Endothelial cell of umbilical vein (primary cell): ENCODE results near the gene RRP8. TPM values are rescaled to one million over a fixed set of nuclear protein-coding genes. Genes with fewer than 3 reads are reported as not detected.

Source experiments
- BruUV-seq: library from RNA; stranded (reverse); fragments of 400-500 nt; replicated peaks from 2 replicates; lab custom pipeline; 2021; lab: Mats Ljungman, UMichigan
- CTCF ChIA-PET: fragments of 300-600, 350-600 bp; sonication (Branson Sonifier 250); formaldehyde crosslinking; loops from one replicate; lab custom pipeline; 2021; ENCODE audit warnings: antibody characterized with exemption, inconsistent platforms; lab: Charles Lee
- POLR2A ChIA-PET: fragments of 300-600, 350-600 bp; sonication (Branson Sonifier 250); formaldehyde crosslinking; loops from one replicate; lab custom pipeline; 2021; ENCODE audit warnings: antibody characterized with exemption, inconsistent platforms; lab: Charles Lee
- DNase-seq: peaks from one replicate; pipeline ENCODE4 v3.0.0-alpha.2; 2011; ENCODE audit warnings: low read depth, low spot score
- FAIRE-seq: peaks from 2 replicates; lab custom pipeline; 2011; peaks lifted over from hg19 to GRCh38; lab: Jason Lieb, UNC
- H2AFZ ChIP-seq: 2 replicates; pipeline ENCODE4 v1.6.0; 2012; ENCODE audit warnings: low read depth, low read length, control low read depth, inconsistent platforms
- H3K27ac ChIP-seq: 2 replicates; pipeline ENCODE4 v1.5.1; 2011; ENCODE audit warnings: low read depth, mild to moderate bottlenecking, control low read depth, low read length, moderate library complexity; ENCODE audit not compliant: insufficient read depth
- H3K27me3 ChIP-seq, 2 experiments: 2 replicates each; pipeline versions ENCODE4 v1.6.0 to v1.6.1; 2011; ENCODE audit warnings: low read length in 2 of 2, mixed read lengths in 1 of 2; ENCODE audit not compliant: control insufficient read depth in 2 of 2, insufficient read depth in 2 of 2
- H3K36me3 ChIP-seq, 2 experiments: 2 replicates in 1 of 2; 3 replicates in 1 of 2; pipeline ENCODE4 v1.5.1; 2011; ENCODE audit warnings: low read length in 2 of 2, mild to moderate bottlenecking in 1 of 2, moderate library complexity in 1 of 2; ENCODE audit not compliant: control insufficient read depth in 2 of 2, insufficient read depth in 2 of 2; ENCODE audit errors: extremely low read depth in 1 of 2
- H3K4me1 ChIP-seq: 3 replicates; pipeline ENCODE4 v1.5.1; 2011; ENCODE audit warnings: mild to moderate bottlenecking, low read length; ENCODE audit not compliant: control insufficient read depth, insufficient read depth; ENCODE audit errors: extremely low read depth
- H3K4me2 ChIP-seq: 2 replicates; pipeline ENCODE4 v1.6.1; 2011; ENCODE audit warnings: low read length, control low read depth, mixed read lengths; ENCODE audit not compliant: insufficient read depth
- H3K4me3 ChIP-seq, 3 experiments: fragments of 200-600 bp in 1 of 3; sonication (generic), shearing (Covaris generic) in 1 of 3; replicated peaks in 1 of 3; 2 replicates each; pipeline ENCODE4 v1.5.1; 2011 to 2016; ENCODE audit warnings: control low read depth in 3 of 3, low read length in 3 of 3, mild to moderate bottlenecking in 2 of 3, inconsistent platforms in 1 of 3, low read depth in 1 of 3, moderate library complexity in 1 of 3; ENCODE audit not compliant: insufficient read depth in 1 of 3
- H3K79me2 ChIP-seq: 2 replicates; pipeline ENCODE4 v1.6.0; 2012; ENCODE audit warnings: low read length, inconsistent platforms; ENCODE audit not compliant: control insufficient read depth, insufficient read depth
- H3K9ac ChIP-seq: replicated peaks from 2 replicates; pipeline ENCODE3; 2011; ENCODE audit warnings: low read length, control low read depth; ENCODE audit not compliant: insufficient read depth; ENCODE audit errors: extremely low read depth
- H3K9me1 ChIP-seq: replicated peaks from 3 replicates; pipeline ENCODE4 v1.6.0; 2011; ENCODE audit warnings: mild to moderate bottlenecking, low read length; ENCODE audit not compliant: control insufficient read depth, insufficient read depth; ENCODE audit errors: extremely low read depth
- H3K9me3 ChIP-seq: replicated peaks from 2 replicates; pipeline ENCODE4 v1.5.1; 2012; ENCODE audit warnings: low read length, inconsistent platforms; ENCODE audit not compliant: control insufficient read depth, insufficient read depth
- H4K20me1 ChIP-seq: replicated peaks from 2 replicates; pipeline ENCODE3; 2011; ENCODE audit warnings: mild to moderate bottlenecking, low read length; ENCODE audit not compliant: control insufficient read depth, insufficient read depth; ENCODE audit errors: extremely low read depth
- CTCF ChIP-seq, 2 donors: IDR thresholded peaks; 1 replicate in 1 of 2; 2 replicates in 1 of 2; pipeline ENCODE4 v1.5.1; 2011; ENCODE audit warnings: low read length in 2 of 2, mild to moderate bottlenecking in 2 of 2, moderate library complexity in 2 of 2, control low read depth in 1 of 2, inconsistent platforms in 1 of 2, low read depth in 1 of 2; ENCODE audit not compliant: insufficient read depth in 1 of 2; ENCODE audit errors: extremely low read depth in 1 of 2
- EZH2 ChIP-seq: IDR thresholded peaks from 2 replicates; pipeline ENCODE4 v1.6.1; 2012; ENCODE audit warnings: borderline replicate concordance, low read depth, mild to moderate bottlenecking, moderate library complexity, low read length, inconsistent platforms; ENCODE audit not compliant: severe bottlenecking
- FOS ChIP-seq: IDR thresholded peaks from 2 replicates; pipeline ENCODE4 v1.6.1; 2011; ENCODE audit warnings: mild to moderate bottlenecking, low read length, moderate library complexity, borderline replicate concordance; ENCODE audit not compliant: insufficient read depth
- GATA2 ChIP-seq: IDR thresholded peaks from 2 replicates; pipeline ENCODE4 v1.7.0; 2011; ENCODE audit warnings: low read depth, mild to moderate bottlenecking, moderate library complexity, mixed read lengths, low read length; ENCODE audit not compliant: insufficient read length, insufficient read depth
- JUN ChIP-seq: IDR thresholded peaks from 2 replicates; pipeline ENCODE4 v1.6.1; 2011; ENCODE audit warnings: borderline replicate concordance, low read depth; ENCODE audit not compliant: insufficient read length, insufficient read depth
- MYC ChIP-seq: IDR thresholded peaks from one replicate; pipeline ENCODE4 v1.6.1; 2011; ENCODE audit warnings: mild to moderate bottlenecking, low read depth, low read length
- POLR2A ChIP-seq: IDR thresholded peaks from 2 replicates; pipeline ENCODE4 v1.6.1; 2012; ENCODE audit warnings: low read depth, mild to moderate bottlenecking, control low read depth, low read length
- POLR2AphosphoS5 ChIP-seq: IDR thresholded peaks from 2 replicates; pipeline ENCODE4 v1.6.1; 2012; ENCODE audit warnings: low read depth, mild to moderate bottlenecking, control low read depth, low read length, moderate library complexity; ENCODE audit not compliant: insufficient read depth
- dilution Hi-C: fragments of 300-500 bp; cut with MboI; formaldehyde crosslinking; loops from one replicate; pipeline ENCODE4 v1.15.0; 2019; ENCODE audit warnings: low sequenced_read_pairs; ENCODE audit not compliant: extremely low pct_ligation_motif_present
- intact Hi-C: fragments of 100-400 bp; cut with micrococcal nuclease; formaldehyde crosslinking; loops from one replicate; pipeline ENCODE4 v1.10.0; 2022
- polyA plus RNA-seq, 4 experiments: library from polyadenylated mRNA; depleted of rRNA in 3 of 4; stranded (reverse) in 3 of 4; unstranded in 1 of 4; fragments of >200 nt; gene quantifications; 2 replicates each; pipeline versions ENCODE4 v1.2.1 to v1.2.3, GENCODE V29; 2011 to 2012; ENCODE audit warnings: missing spikeins in 1 of 4
- total RNA-seq: library from RNA; stranded (reverse); gene quantifications from 2 replicates; pipeline ENCODE4 v1.2.3, GENCODE V29; 2021
- TF ChIP-seq, protein P1 (sequence below): IDR thresholded peaks from 2 replicates; pipeline ENCODE4 v1.6.1; 2011; ENCODE audit not compliant: insufficient read depth, insufficient read length

RRP8 gene
- total and polyA plus RNA-seq, 2 donors (not counting 3 experiments of a cell fraction or from before 2014, with no cell fraction given): 6.4 to 19.4 TPM

GRCh38 chr11:6647836-6648235 is 44.4 kb upstream of the RRP8 start:
- dilution Hi-C loops: no loop called here
- peaks cover 4% of the 10 kb centered on the region for H3K79me2 ChIP-seq
- H2AFZ ChIP-seq: no peak overlapping the region
- ChIA-PET CTCF (interaction anchor here (0.9 to 2.7 kb wide), 13 partner anchors 10 to 117 kb away, joined by 3 to 19 read pairs (median 5); partner anchors contain the start of gene MRPL17), POLR2A (interaction anchor here (2.3 kb wide), 1 partner anchor 12 kb away, joined by 11 read pairs; no protein-coding TSS in a partner anchor)
- H3K9ac ChIP-seq: peak overlapping the region; percentile 58
- no TSS peak for BruUV-seq
- H3K4me2 ChIP-seq: peak overlapping the region; percentile 55
- no peak overlapping the region for H3K4me3 ChIP-seq
- H3K36me3 ChIP-seq: no peaks in the 10 kb centered on the region
- H3K9me1 ChIP-seq: no peaks in the 10 kb centered on the region
- FAIRE-seq: no peak
- H3K27me3 ChIP-seq: no peaks in the 10 kb centered on the region
- no peak for DNase-seq
- intact Hi-C loops: loop anchor here (1.0 kb wide), 2 partner anchors 36 to 47 kb away; partner anchors contain the start of gene TAF10
- no peaks in the 10 kb centered on the region for H4K20me1 ChIP-seq
- TF ChIP-seq POLR2A (peak; percentile 15), FOS (no peak)
- H3K9me3 ChIP-seq: no peaks in the 10 kb centered on the region
- peak overlapping the region; percentile 84 for H3K27ac ChIP-seq
- peaks cover 37% of the 10 kb centered on the region for H3K4me1 ChIP-seq

DNA sequence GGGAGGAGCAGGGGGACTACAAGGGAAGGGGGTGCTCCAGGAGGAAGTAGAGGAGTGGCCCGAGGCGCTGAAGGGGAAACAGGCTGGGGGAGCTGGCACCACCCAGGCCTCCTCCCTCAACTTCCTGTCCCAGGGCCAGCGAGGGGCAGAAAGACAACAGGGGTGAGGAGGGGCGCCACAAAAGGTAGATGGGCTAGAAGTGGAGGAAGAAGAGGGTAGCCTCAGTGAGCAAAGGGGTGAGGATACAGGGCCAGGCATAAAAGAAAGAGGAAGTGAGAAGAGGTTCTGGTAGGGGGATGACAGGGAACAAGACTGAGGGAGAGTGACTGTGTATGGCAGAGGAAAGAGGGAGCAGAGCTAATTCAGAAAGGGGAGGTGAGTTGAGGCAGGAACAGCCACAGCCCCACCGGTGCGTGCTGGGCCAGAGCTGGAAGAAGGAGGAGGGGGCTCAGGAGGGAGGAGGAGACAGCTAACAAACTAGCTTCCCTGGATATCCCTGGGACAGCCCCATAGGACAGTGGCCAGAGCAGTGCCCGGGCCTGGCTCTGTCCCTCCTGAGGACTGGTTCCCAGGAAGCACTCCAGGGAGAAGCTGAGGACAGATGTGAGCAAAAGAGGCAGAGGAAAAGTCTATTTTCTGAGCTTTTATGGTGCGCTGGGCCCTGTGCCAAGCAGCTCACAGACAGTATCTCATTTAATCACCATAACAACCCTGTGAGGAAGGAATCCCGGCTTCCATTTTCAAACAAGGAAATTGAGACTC is 43.7 kb upstream of the RRP8 start:
- dilution Hi-C loops: no loop called here
- peak overlapping the region; percentile 55 for H3K4me2 ChIP-seq
- no peaks in the 10 kb centered on the region for H3K36me3 ChIP-seq
- CTCF ChIA-PET: interaction anchor here (0.7 to 2.4 kb wide), 12 partner anchors 9 to 268 kb away, joined by 3 to 19 read pairs (median 4); partner anchors contain the start of gene MRPL17
- peaks cover 37% of the 10 kb centered on the region for H3K4me1 ChIP-seq
- peaks cover 4% of the 10 kb centered on the region for H3K79me2 ChIP-seq
- DNase-seq (peak; percentile 67), FAIRE-seq (peak; percentile 96)
- H2AFZ ChIP-seq: peak overlapping the region; percentile 16
- BruUV-seq: no TSS peak
- H3K27me3 ChIP-seq: no peaks in the 10 kb centered on the region
- POLR2A ChIA-PET: interaction anchor here (2.3 kb wide), 1 partner anchor 11 kb away, joined by 11 read pairs; no protein-coding TSS in a partner anchor
- no peaks in the 10 kb centered on the region for H3K9me3 ChIP-seq
- H3K9ac ChIP-seq: peak overlapping the region; percentile 58
- TF ChIP-seq GATA2 (no peak), MYC (no peak), JUN (no peak), FOS (no peak), EZH2 (no peak), POLR2AphosphoS5 (no peak), POLR2A (no peak), CTCF (IDR thresholded peaks at IDR 0.05; ENCODE audit: extremely low read depth in 1 of 2, insufficient read depth in 1 of 2, low read depth in 1 of 2, low read length in 2 of 2) (no peak)
- TF ChIP-seq, protein P1, sequence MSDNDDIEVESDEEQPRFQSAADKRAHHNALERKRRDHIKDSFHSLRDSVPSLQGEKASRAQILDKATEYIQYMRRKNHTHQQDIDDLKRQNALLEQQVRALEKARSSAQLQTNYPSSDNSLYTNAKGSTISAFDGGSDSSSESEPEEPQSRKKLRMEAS: no peak
- H3K9me1 ChIP-seq: no peaks in the 10 kb centered on the region
- H3K4me3 ChIP-seq: no peak overlapping the region
- intact Hi-C loops: loop anchor here (1.0 kb wide), 7 partner anchors 8 to 48 kb away; partner anchors contain the start of genes DCHS1, MRPL17, TAF10 and TPP1
- H4K20me1 ChIP-seq: no peaks in the 10 kb centered on the region
- H3K27ac ChIP-seq: peak overlapping the region; percentile 84
